HG02759 (cell line): ENCODE measurements around the gene SEC14L2.

Experiments used
- ATAC-seq: cut with Tn5 transposase; IDR thresholded peaks from one replicate; pipeline ENCODE4 v1.9.1; 2021; ENCODE audit warnings: mild to moderate bottlenecking, moderate library complexity; ENCODE audit not compliant: unreplicated experiment

Gene SEC14L2

DNA sequence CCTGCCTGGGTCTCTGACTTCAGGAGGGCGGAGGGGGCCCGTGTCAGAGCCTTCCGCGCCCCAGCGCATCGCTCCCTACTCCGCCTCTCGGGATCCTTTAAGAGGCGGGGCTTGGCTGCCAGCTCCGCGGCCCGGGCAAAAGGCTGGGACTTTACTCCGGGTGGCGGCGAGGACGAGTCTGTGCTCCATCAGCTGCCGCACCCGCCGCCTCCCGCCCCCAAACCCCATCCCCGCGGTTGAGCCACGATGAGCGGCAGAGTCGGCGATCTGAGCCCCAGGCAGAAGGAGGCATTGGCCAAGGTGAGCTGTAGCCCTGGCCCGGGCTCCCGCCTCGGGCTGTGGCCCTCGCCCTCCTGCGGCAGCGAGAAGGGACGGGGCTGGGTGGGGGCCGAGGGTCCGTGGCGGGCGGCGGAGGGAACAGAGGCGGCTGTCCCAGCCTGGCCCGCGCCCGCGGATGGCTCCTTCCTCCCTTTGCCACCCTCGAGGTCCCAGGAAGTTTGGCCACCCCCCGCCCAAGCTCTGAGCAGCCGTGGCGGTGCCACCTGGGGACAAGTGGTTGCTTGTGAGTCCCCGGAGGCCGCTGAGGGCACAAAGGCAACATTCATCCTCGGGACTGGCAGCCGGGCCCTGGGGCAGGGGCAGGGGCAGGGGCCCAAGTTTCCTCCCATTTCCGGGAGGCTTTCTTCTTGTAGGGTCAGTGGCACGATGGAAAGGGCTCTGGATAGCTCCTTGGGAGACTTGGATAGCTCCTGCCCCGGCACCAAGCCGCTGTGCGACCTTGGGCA is at the start of gene SEC14L2:
SEC14L2 (plus strand) TSS at position 148 of the 785 bp plus-strand sequence; CDS start at position 247, 99 bp downstream.
- no peak for ATAC-seq

DNA sequence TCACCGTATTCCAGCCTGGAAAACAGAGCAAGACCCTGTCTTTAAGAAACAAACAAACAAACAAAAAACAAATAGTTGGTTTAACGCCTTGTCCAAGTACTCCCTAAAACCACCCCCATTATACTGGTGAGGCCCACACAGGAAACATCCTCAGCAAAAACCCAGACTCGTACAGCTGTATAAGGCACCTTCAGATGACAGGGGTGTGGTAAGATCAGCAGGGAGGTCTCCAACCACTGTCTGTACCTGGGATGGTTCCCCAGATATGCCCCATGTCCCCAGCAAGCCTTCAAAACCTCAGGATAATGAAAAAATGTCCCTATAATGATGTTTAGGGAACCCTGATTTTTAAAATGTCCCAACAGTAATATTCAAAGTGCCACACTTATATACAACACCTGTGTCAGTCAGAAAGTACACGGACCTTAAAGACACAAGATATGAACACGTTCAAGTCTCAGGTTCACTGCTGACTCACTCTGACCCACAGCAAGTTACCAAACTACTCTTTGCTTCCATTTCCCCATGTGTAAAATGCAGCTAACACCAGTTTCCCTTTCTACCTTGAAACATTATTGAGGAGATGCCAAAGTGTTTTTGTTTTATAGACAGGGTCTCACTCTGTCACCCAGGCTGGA is 49.4 kb upstream of the SEC14L2 start:
- no peak for ATAC-seq

DNA sequence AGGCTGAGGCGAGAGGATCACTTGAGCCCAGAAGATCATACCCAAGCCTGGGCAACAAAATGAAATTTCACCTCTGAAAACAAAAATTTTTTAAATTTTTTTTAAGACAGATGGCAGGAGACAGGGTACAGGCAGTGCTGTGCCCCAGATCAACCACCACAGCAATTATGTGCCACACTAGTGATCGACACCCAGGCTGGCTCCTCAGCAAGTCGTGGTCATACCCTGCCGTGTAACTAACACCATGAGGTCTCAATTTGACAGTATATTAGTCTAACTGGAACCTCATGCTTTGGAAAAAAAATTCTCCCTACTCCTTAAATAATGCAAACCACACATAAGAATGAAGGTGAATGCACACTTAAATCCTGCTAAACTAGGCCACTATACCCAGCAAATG is 48.4 kb upstream of the SEC14L2 start:
- ATAC-seq = no peak

DNA sequence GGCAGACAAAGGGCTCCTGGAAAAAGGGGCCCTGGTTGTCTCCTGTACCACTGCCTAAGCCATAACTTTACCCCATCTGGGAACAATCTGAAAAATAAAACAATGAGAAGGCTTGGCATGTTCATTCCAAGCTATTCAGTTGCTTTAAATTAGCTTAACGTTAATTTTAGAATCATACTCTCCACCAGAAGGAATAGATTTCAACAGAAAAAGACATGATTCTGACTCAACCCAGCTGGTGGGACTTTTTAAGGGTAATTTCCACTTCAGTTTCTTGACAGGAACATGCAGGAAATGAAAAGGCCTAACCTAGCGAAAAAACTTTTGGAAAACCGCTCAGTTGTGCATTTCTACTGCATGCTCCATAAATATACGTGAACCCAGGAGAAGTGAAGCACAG is 48.0 kb upstream of the SEC14L2 start:
- no peak for ATAC-seq

DNA sequence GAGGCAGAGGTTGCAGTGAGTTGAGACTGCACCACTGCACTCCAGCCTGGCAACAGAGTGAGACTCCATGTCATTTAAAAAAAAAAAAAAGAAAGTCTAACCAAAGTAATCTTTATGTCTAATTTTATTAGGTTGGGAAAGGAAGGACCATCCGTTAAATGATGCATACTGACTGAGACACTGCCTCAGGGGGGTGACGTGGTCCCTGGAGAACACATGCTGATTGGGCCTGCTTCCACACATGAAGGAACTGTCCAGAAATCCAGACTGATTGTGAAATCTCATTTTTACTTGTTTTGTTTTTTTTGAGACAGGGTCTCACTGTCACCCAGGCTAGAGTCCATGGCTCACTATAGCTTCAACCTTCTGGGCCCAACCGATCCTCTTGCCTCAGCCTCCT is 45.6 kb upstream of the SEC14L2 start:
- ATAC-seq = no peak

DNA sequence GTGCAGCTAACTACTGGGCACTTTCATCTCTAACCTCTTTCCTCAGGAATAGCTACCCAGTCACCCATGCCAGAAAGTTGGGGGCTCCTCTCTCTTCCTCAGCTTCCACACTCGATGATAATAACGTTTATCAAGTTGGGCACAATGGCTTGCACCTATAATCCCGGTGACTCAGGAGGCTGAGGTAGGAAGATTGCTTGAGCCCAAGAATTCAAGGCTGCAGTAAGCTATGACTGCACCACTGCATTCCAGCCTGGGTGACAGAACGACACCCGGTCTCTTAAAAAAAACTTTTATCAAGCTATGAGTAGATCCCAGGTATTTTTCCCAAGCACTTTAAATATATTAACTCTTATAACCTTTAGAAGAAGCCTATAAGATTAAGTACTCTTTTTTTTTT is 42.2 kb upstream of the SEC14L2 start:
- no peak for ATAC-seq

DNA sequence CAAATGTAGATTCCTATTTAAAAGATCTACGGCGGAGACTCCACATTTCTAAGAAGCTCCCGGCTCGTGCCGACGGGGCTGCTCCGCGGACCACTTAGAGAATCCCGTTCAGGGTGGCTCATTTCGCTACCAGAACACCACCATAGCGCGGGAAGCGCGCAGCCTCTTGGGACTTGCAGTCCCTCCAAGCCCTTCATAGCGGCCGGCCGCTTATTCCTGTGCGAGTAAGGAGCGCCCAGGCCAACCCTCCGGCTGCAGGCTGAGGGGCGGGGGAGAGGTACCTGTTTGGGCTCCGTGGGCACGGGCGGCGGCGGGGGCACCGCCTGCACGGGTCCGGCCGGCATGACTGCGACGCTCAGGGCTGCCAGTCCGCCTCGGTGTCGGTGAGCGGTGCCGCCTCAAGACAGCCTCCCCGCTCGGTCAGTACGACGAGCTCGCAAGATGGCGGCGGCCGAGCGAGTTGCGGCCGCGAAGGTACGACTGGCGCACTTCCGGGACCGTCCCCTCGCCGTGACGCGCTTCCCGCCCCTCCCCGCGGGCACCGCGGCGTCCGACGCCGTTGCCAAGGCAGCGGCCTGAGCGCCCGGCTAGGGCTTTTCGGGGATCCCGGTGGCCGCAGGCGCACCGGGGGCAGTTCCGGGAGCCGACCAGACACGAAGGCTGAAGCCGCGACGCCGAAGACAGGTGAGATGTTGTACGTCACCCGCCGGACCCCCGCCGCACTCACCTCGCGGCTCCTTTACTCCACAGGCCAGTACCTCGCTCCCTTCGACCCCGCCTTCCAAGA is 40.2 kb upstream of the SEC14L2 start, which contains the start of the genes CCDC157 and SF3A1:
CCDC157 (plus strand) TSS at position 559 of the 787 bp plus-strand sequence. CDS start 8,994 bp downstream, outside the sequence.
SF3A1 (minus strand) TSS at position 446 of the 787 bp plus-strand sequence; CDS start at position 344, 102 bp downstream.
- ATAC-seq = peak; percentile 95

DNA sequence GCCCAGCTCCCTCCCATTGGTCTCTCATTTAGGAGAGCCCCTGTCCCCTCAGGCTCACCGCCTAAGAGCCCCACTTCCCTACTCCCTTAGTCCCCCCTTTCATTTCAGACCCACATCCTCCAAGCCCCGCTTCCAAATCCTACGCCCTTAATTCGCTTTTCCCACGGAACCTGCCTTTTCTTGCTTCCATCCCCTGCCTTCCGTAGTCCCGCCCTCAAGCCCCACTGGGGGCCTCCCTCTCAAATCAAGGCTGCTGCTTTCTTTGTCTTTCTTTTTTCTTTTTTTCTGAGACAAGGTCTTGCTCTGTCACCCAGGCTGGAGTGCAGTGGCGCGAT is 39.6 kb upstream of the SEC14L2 start:
- ATAC-seq = no peak

DNA sequence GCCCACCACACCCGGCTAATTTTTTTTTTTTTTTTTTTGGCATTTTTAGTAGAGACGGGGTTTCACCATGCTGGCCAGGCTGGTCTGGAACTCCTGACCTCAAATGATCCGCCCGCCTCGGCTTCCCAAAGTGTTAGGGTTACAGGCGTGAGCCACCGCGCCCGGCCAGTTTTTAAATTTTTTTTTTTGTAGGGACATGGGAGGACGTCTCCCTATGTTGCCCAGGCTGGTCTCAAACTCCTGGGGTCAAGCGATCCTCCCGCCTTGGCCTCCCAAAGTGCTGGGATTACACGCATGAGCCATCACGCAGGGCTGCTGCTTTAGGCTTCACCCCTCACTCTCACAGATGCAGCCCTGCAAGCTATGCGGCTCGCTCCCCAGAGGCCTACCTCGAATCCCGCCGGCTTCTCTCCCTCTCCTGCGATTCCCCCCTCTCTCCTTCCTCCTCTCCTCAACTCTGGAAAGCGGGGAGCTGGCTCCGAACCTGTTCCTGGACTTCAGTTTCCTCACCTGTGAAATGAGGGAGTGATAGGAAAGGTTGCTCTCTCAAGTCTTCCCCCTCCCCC is 39.1 kb upstream of the SEC14L2 start:
- ATAC-seq = no peak

DNA sequence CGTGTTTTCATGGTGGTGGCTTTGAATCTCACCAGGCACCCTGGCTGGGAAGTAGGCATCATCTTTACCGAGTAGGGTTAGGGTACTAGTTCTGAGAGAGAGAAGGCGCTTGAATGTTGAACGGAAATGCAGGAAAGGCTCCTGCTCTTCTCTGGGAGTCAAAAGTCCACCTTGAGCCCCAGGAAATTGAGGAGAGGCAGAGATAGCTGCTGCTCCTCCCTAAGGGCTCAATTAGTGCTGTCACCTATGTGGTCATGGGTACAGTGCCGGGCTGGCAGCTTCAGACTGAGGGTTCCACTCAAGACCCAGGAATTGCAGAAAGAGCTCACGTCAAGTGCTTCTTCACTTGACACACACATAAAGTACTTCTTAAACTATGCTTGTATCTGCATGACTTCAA is 38.3 kb upstream of the SEC14L2 start:
- ATAC-seq = no peak

DNA sequence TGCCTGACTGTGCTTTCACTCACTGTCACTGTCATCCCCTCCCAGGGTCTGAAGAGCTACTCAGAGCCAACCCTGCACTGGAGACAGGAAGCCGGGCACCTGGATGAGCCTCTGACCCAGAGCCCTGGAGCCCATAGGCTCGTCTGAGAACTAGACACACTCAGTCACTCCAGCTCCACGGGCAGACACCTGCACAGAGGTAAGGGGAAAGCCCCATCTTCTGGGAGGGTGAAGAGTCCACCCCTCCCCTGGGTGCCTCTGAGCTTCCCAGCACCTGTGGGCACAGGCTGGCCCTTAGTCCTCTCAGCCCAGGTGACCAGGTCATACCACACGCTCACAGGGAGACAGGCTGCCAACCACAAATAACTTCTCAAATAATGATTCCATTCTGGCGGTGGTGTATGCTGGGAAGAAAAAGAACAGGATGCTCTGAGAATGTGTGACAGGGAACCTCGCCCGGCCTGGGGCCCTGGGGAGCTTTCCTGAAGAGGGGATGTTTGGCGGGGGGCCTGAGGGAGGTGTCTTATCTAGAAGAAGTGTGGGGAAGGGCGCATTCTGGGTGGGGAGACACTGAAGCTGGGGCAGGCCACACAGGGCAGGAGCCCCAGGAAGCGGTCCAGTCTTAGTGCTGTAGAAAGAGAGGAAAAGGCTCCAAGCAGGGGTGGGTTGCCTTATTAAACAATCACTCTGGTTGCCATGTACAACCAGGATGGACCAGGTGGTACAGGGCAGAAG is 34.7 kb upstream of the SEC14L2 start:
- ATAC-seq = no peak

DNA sequence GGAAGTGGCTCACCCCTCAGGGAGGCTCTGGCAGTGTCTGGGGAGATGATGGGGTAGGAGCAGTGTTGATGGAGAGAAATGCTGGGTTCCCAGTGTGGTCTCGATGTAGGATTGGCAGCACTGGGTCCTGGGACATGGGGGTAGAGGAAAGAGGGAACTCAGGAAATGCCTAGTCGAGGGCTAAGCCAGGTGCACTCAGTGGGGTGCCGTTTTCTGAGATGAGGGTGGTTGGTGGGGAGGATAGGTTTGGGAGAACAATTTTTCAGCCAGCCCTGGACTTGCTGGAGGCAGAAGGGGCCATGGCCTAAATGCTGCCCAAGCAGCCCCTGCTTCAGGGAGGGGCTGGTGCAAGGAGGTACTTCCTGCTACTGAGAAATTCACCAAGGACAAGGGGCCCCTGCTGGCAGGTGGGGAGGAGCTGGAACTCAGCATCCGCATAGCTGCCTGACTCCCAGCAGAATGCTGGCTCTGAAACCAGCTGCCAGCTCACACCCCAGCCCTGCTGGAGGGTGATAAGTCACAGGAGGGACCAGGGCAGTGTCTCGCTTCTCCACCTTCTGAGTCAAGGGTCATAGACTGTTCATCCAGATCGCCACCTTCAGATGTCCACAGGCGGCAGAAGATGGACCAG is 34.1 kb upstream of the SEC14L2 start:
- no peak for ATAC-seq

DNA sequence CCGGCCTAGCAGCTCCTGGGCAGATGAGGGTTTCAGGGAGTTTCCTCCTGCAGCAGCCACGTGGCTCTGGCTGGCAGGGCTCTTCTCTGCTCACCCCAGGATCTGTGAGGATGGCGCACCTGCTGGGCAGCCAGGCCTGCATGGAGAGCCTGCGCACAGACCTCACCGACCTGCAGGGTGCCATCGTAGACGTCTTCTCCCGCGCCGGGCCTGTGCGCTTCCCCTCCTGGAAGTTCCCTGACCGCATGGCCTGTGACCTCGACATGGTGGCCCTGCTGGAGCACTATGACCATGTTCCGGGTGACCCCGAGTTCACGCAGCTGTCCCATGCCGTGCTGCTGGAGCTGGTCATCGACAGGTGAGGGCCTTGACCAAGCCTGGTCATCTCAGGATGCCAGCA is 30.9 kb upstream of the SEC14L2 start:
- no peak for ATAC-seq

DNA sequence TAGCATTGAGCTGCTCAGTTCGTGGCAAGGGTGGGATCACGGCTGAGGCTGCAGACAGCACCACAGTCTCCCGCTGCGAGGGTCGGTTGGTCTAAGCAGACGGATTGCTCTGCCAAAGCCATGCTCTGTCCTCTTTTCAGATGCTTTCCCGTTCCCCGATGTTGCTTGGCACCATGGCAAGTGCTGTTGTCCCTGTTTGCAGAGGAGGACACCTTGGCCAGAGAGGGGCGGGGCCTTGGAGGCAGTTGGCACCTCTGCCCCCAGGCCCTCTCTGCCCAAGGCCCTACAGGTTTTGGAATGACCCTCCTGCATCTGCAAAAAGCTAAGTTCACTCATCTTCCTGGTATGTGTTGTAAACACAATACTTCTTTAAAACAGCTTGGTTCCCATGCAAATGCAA is 28.4 kb upstream of the SEC14L2 start:
- no peak for ATAC-seq

DNA sequence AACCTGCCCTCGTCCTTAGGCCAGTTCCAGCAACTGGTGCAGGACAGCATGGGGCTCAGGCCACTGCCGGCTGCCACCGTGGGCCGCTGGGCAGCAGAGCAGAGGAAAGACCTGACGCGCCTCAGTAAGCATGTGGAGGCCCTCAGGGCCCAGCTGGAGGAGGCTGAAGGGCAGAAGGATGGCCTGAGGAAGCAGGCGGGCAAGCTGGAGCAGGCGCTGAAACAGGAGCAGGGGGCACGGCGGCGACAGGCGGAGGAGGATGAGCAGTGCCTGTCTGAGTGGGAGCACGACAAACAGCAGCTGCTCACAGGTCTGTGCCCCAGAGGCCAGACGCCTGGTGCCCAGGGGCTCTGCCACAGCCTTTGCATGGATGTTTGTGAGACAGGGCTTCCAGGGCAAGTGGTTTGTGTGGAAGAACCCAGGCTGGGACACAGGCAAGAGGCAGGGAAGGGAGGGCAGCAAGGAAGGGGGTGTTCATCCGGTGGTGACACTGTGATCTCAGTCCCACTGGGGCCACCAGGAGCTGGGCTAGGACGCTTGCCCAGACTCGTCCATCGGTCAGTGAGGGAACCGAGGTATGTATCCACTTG is 26.1 kb upstream of the SEC14L2 start:
- no peak for ATAC-seq

DNA sequence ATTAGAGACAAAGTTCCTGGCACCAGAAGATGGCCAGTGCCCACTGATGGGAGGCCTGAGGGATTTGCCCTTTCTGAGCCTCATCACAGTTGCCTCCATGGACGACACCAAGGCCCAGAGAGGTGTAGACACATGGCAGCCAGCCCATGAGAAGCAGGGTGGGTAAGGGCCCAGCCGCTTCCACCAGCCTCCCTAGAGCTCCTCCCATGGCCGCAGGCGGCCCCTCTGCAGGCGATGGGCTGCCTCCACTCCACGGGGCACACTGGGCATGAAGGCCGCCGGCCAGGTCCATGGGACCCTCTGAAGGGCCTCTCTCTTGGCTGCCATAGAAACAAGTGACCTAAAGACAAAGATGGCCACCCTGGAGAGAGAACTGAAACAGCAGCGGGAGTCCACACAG is 25.5 kb upstream of the SEC14L2 start:
- ATAC-seq = no peak

DNA sequence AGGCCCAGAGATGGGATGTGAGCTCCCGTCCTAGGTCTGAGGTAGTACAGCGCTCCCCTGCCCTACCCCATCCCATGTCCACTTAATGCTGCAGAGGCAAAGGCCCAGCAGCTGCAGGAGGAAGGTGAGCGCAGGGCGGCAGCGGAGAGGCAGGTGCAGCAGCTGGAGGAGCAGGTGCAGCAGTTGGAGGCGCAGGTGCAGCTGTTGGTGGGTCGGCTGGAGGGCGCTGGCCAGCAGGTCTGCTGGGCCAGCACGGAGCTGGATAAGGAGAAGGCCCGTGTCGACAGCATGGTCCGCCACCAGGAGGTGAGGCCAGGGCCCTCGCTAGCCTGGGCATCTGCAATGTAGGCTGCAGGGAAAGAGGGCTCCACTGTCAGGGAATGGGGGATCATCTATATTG is 24.8 kb upstream of the SEC14L2 start:
- ATAC-seq = no peak

DNA sequence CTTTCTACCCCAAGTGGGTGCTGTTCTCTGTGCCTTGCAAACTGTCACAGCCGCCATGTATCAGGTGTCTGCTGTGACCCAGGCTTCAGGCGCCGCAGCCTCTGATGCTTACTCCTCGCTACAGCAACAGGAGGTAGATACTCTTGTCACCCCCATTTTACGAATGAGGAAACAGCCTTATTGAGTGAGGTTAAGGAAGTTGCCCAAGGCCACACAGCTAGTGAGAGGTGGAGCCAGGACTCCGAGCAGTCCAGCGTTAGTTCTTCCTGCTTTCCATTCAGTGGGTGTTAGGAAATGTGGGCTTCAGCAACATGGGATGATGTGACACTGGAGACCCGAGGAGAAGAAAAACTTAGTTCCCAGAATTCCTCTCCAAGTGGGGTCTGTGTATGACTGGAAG is 23.9 kb upstream of the SEC14L2 start:
- no peak for ATAC-seq

DNA sequence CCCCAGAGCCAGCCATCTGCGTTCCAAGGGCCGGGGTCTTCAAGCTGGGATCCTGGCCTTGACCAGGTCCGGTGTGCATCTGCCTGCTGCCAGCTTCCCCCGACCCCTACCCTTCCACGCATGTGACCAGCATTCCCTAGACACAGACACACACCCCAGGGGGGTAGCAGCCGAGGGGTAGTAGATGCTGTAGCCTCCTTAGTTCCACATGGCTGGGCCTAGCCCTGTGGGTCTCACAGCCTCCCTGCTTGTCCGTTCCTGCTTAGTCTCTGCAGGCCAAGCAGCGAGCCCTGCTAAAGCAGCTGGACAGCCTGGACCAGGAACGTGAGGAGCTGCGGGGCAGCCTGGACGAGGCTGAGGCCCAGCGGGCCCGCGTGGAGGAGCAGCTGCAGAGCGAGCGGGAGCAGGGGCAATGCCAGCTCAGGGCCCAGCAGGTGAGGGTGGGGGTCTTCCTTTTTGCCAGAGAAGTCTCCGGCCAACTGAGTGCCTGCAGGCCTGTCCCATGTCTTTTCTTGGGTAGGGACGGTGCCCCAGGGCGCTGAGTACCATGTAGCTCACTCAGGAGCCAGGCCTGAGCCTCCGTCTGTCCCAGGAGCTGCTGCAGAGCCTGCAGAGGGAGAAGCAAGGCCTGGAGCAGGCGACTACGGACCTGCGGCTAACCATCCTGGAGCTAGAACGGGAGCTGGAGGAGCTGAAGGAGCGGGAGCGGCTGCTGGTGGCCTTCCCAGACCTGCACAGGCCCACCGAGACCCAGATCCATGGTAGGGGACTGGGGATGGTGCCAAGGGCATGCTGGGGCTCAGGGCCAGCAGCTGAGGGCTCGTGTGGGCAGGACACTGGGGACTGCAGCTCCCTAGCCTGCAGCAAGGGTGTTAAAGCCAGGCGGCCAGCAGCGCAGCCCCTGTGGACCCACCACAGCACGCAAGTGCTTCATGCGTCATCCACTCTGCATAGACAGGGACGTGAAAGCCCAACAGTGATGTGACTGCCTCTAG is 23.2 kb upstream of the SEC14L2 start:
- ATAC-seq = no peak
